Epithelial cell of alveolus of lung (primary cell): ENCODE results near the gene CELF3. TPM values are rescaled to one million over a fixed set of nuclear protein-coding genes. Genes with fewer than 3 reads are reported as not detected.

Experiments used
- total RNA-seq: library from RNA; depleted of rRNA; stranded (reverse); fragments of >200 nt; gene quantifications from 2 replicates; pipeline ENCODE4 v1.2.1, GENCODE V29; 2015

Gene CELF3
- not detected in 2 replicates for total RNA-seq

GRCh38 chr1:151716771-151717631 lies at the start of gene CELF3:
CELF3 (minus strand) TSS chr1:151716803; CDS start chr1:151716020, 783 bp downstream.

DNA sequence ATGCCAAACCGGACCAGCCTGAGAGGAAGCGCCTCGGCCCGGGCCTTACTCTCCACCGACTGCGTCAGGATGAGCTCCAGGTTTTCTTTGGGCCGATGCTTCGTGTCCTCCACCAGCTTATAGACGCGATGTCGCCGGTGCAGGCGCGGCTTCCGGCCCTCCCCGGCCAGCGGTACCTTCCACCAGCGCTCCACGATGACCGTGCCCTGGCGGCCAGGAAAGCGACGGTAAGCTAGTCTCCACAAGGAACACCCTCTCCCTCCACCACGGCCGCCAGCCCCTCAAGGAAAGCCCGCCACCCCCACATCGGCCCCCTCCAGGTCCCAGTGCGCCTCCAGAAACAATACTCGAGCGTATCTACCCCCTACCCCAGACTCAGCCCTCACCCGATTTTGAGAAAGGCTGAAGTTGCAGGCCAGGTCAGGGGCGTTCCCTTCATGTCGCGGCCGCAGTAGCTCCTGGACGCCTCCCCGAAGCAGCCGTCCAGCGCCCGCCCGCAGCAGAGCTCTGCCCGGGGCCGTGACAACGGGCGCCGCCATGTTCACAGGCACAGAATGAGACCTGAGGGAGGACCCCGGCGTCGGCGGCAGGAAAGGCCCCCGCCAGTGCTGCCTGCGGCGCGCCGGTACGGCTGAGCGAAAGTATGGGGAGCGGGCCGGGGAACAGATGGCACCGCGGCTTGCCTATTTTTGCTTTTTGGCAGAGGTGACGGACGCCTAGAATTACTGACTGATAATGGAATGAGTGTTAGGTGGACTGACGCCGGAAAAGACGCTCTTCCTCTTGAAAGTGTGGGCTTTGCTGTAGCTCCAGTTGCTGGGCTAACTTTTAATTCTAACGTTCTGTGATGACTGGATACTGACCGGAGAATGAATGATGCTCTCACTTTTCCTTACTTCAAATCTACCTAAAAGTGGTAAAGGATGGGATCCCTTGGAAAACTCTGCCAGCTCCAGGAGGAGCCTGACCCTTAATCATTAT lies 46.6 kb upstream of the CELF3 start, which contains the start of gene MRPL9:
TSS of gene MRPL9 (minus strand) at position 556 of the 981 bp plus-strand sequence. CDS start at position 539, 17 bp downstream.

GRCh38 chr1:151720974-151721787 lies 4.6 kb upstream of the CELF3 start, which contains the start of gene RIIAD1:
RIIAD1 (plus strand) TSS chr1:151721522; CDS start chr1:151721537, 15 bp downstream.

Other genes starting within 250 kb of the CELF3 start
- gene CGN, start 205.4 kb downstream of the CELF3 start, total RNA-seq: 0.52 TPM in 1 of 2 replicates, not detected in the other
- gene TUFT1, start 176.5 kb downstream of the CELF3 start, total RNA-seq: 2.3 and 6.2 TPM in 2 replicates
- gene SNX27, start 104.8 kb downstream of the CELF3 start, total RNA-seq: 13.8 and 20.5 TPM in 2 replicates
- gene RIIAD1, start 4.7 kb upstream of the CELF3 start, total RNA-seq: not detected in 2 replicates
- gene MRPL9, start 46.7 kb upstream of the CELF3 start, total RNA-seq: 72.8 and 92.9 TPM in 2 replicates
- 1.1 and 4.1 TPM in 2 replicates for gene TDRKH, start 73.7 kb upstream of the CELF3 start, total RNA-seq
- gene LINGO4, start 88.6 kb upstream of the CELF3 start, total RNA-seq: not detected in 2 replicates
- gene RORC, start 115.0 kb upstream of the CELF3 start, total RNA-seq: not detected in 2 replicates
- not detected in 2 replicates for gene C2CD4D, start 123.0 kb upstream of the CELF3 start, total RNA-seq
- not detected in 2 replicates for gene THEM5, start 136.9 kb upstream of the CELF3 start, total RNA-seq
- gene THEM4, start 192.7 kb upstream of the CELF3 start, total RNA-seq: 9.9 and 13.7 TPM in 2 replicates